Measurements from ENCODE around the gene CAMSAP1.

- no peak for TF ChIP-seq CTCF (IDR thresholded peaks at IDR 0.05)
- no peak for TF ChIP-seq POLR2A (IDR thresholded peaks at IDR 0.05)
These were observed 28.7 kb downstream of the CAMSAP1 start for GRCh38 chr9:135878528-135879236.
